Loucy (cell line): ENCODE measurements around the gene FBN1.

Source experiments
- EZH2phosphoT487 ChIP-seq: fragments of 200-600 bp; IDR thresholded peaks from 2 replicates; pipeline ENCODE4 v1.6.1; 2018; ENCODE audit warnings: antibody characterized with exemption, mild to moderate bottlenecking, moderate library complexity, borderline replicate concordance
- TF ChIP-seq, protein P1 (sequence below): fragments of 200-600 bp; sonication (generic); conservative IDR thresholded peaks from 2 replicates; pipeline ENCODE4 v1.5.1; 2014; ENCODE audit warnings: mild to moderate bottlenecking, antibody characterized with exemption, low read length

DNA sequence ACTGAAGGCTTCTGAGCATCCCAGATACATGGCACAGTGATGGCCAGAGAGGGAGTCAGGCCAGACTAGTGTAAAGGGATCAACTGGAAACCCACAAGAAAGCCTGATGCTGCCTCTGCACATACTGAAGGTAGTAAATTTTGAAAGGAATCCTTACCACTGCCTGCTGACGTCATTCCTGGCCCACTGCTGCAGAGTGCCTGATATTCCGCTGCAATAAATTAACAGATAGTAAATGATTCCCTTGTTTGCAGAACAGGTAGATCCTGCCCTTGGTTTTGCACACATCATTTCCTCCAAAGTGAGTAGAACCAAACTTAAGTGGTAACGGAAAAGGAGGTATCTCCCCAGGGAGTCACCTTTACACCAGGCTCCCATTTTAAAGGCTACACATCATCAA lies 146.7 kb downstream of the FBN1 start:
- TF ChIP-seq, protein P1, sequence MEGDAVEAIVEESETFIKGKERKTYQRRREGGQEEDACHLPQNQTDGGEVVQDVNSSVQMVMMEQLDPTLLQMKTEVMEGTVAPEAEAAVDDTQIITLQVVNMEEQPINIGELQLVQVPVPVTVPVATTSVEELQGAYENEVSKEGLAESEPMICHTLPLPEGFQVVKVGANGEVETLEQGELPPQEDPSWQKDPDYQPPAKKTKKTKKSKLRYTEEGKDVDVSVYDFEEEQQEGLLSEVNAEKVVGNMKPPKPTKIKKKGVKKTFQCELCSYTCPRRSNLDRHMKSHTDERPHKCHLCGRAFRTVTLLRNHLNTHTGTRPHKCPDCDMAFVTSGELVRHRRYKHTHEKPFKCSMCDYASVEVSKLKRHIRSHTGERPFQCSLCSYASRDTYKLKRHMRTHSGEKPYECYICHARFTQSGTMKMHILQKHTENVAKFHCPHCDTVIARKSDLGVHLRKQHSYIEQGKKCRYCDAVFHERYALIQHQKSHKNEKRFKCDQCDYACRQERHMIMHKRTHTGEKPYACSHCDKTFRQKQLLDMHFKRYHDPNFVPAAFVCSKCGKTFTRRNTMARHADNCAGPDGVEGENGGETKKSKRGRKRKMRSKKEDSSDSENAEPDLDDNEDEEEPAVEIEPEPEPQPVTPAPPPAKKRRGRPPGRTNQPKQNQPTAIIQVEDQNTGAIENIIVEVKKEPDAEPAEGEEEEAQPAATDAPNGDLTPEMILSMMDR: no peak
- no peak for TF ChIP-seq EZH2phosphoT487
